ENCODE data around the gene CYLD. TPM values are rescaled to one million over a fixed set of nuclear protein-coding genes. Genes with fewer than 3 reads are reported as not detected.

Gene CYLD
- total RNA-seq, 1 experiment from 2014 or later, result 12.5 TPM

GRCh38 chr16:50838885-50839284 is 97.0 kb downstream of the CYLD start:
- Histone ChIP-seq H2BK120ac (ENCODE audit: low read depth, low read length, poor library complexity, severe bottlenecking) (no peak overlapping the region), H3K56ac (ENCODE audit: insufficient read length, low read depth, low read length) (no peak overlapping the region), H3K18ac (ENCODE audit: insufficient read length, low read depth, low read length) (no peak overlapping the region), H2BK20ac (ENCODE audit: low read depth, low read length, poor library complexity, severe bottlenecking) (no peak overlapping the region), H3K4ac (ENCODE audit: low read depth, low read length) (no peak overlapping the region), H2AK5ac (ENCODE audit: insufficient read length, low read length) (no peak overlapping the region), H3K14ac (ENCODE audit: insufficient read depth, low read length) (no peak overlapping the region), H3K23ac (ENCODE audit: insufficient read length, low read depth, low read length) (no peak overlapping the region), H4K8ac (replicated peaks; ENCODE audit: insufficient read length, low read depth, low read length) (no peak overlapping the region), H3K27me3 (ENCODE audit: insufficient read depth, low read length) (no peaks in the 10 kb centered on the region; the same call in 1 of the 2 replicates), H4K91ac (ENCODE audit: insufficient read length, low read depth, low read length) (no peak overlapping the region), H4K20me1 (ENCODE audit: control insufficient read depth, insufficient read depth, insufficient read length) (peaks cover 2% of the 10 kb centered on the region), H3T11ph (ENCODE audit: low read length) (no peak overlapping the region), H4K5ac (ENCODE audit: insufficient read length, low read depth, low read length) (no peak overlapping the region), H3K23me2 (ENCODE audit: insufficient read length, low read depth, low read length, poor library complexity, severe bottlenecking) (no peaks in the 10 kb centered on the region), H2BK12ac (ENCODE audit: insufficient read length, low read depth, low read length) (no peak overlapping the region), H3K79me2 (ENCODE audit: insufficient read depth, low read length) (no peaks in the 10 kb centered on the region), H2BK5ac (ENCODE audit: insufficient read length, low read length) (no peak overlapping the region), H3K79me1 (ENCODE audit: insufficient read depth, low read depth, low read length, poor library complexity, severe bottlenecking) (no peaks in the 10 kb centered on the region), H3K9me3 (ENCODE audit: control insufficient read depth, low read depth, low read length) (no peaks in the 10 kb centered on the region), H3K4me2 (ENCODE audit: insufficient read depth, insufficient read length, low read length) (no peak overlapping the region), H3K27ac (ENCODE audit: insufficient read length, low read depth, low read length) (no peak overlapping the region), H2AFZ (ENCODE audit: low read length) (no peak overlapping the region), H3K4me1 (ENCODE audit: insufficient read depth, low read length) (0 out of 2 replicates have a peak, but pooled peaks cover 3% of the 10 kb centered on the region), H2BK15ac (ENCODE audit: low read depth, low read length) (no peak overlapping the region), H3K9ac (ENCODE audit: extremely low read depth, insufficient read length, low read length) (no peak overlapping the region)
- WGBS (ENCODE audit: extremely low coverage, insufficient read length, low lambda C conversion rate), result no CpG with 5 or more reads among the region's 2 CpGs
- DNase-seq, result no peak
- H3K9me3 Mint-ChIP-seq, result peaks cover 0 to 5% of the 10 kb centered on the region in 2 experiments; a peak in 2 of 5 replicates
- H3K4me3 Mint-ChIP-seq, result no peak overlapping the region
- H3K27me3 Mint-ChIP-seq (ENCODE audit: low read depth), result peaks cover 9% of the 10 kb centered on the region
- peaks cover 6 to 13% of the 10 kb centered on the region in 2 experiments for H3K4me1 Mint-ChIP-seq
- no peak overlapping the region for H3K27ac Mint-ChIP-seq
- TF ChIP-seq CTCF (conservative IDR thresholded peaks at IDR 0.05), result no peak
- peaks cover 0 to 4% (median 0%) of the 10 kb centered on the region in 3 experiments; a peak in 1 of 7 replicates for H3K36me3 Mint-ChIP-seq (ENCODE audit: insufficient read depth in 1 of 3, low read depth in 3 of 3)

All from H9 (cell line).